HG02759 (cell line): ENCODE measurements around the gene TRIM24.

Source experiments
- ATAC-seq: cut with Tn5 transposase; IDR thresholded peaks from one replicate; pipeline ENCODE4 v1.9.1; 2021; ENCODE audit warnings: mild to moderate bottlenecking, moderate library complexity; ENCODE audit not compliant: unreplicated experiment

The TRIM24 gene

GRCh38 chr7:138613630-138614029, 153.6 kb downstream of the TRIM24 start:
- ATAC-seq = no peak

GRCh38 chr7:138616085-138616484, 156.0 kb downstream of the TRIM24 start:
- ATAC-seq = no peak

DNA sequence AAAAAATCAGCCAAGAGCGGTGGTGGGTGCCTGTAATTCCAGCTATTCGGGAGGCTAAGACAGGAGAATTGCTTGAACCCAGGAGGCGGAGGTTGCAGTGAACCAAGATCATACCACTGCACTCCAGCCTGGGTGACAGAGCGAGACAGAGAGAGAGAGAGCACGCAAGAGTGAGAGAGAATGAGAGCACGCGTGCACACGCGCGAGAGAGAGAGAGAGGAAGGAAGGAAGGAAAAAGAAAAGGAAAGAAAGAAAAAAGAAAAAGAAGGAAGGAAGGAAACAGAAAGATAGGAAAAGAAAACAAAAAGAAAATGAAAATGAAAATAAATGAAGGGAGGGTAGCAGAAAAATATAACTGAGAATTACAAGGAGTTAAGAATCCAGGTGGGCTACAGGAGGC, 158.4 kb downstream of the TRIM24 start:
- no peak for ATAC-seq

- ATAC-seq = no peak
Observed at GRCh38 chr7:138618933-138619332, 158.9 kb downstream of the TRIM24 start.

DNA sequence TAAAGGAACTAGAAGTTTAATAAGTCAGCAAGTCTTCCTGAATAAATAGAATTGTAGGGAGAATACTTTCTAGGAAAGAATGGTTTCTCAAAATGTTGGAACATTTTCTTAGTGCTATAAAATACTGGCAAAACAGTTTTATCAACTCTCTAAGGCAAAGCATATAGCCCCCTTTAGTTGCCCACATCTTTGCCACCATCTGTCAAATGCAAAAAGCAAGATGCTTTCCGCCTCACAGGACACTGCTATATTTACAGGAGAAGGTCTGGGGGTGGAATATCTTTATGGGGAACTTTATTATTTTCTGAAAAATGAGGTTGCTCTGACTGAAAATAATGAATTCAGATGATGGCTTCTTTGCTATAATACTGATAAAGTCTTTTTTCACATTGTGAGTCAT, 162.8 kb downstream of the TRIM24 start:
- ATAC-seq = no peak

- ATAC-seq = no peak
Observed at GRCh38 chr7:138625084-138625848, 165.2 kb downstream of the TRIM24 start.

- ATAC-seq = no peak
Observed at GRCh38 chr7:138625849-138626230, 165.8 kb downstream of the TRIM24 start.

DNA sequence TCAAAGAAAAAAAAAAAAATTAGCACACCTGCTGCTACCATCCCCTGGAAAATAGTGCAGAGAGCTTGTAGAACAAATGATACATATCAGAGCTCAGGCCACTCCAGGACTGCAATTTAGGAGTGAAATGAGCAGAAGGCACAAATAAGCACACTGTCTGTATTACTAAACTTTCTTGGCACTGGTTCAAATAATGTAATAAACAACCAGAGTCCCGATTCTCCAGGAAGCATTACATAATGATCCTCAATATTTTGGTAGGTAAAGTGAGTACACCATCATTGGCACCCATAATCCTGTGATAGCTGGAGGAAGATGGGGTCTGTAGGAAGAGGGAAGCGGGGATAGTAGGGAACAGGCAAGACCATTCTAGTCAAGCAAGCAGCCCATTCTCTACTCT, 166.8 kb downstream of the TRIM24 start:
- ATAC-seq = no peak

DNA sequence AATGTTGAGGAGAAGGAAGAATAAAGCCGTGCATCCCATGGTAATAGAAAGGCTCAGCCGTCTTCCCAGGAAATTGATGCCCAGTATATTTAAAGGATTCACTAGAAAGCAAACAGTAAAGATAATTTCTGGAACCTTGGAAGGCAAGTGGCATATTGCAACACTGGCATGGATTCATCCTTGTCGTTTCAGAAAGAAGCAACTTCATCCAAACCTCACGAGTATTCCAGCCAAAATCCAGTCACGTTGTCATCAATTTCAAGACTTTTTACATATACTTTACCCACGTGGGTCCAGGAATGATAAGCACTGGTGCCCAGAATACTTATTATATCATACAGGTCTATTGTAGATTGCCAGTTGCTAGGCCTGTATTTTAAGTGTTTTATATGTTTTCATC, 167.3 kb downstream of the TRIM24 start:
- ATAC-seq = no peak

- no peak for ATAC-seq
Observed at GRCh38 chr7:138630059-138630610, 170.1 kb downstream of the TRIM24 start.

DNA sequence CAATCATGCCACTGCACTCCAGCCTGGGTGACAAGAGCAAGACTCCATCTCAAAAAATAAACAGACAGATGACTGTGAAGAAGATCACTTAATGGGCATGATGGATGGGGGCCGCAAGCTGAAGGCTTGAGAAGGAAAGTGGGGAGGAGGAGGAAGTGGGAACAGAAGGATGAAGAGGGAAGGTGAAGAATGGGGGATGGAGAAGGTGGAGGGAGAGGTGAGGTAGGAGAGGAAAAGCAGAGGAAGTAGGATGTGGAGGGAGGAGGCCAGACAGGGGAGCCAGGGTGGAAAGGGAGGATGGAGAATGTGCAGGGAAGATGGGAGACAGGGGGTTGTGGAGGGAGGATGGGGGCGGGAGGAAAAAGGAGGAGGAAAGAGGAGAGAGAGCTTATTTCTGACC, 172.3 kb downstream of the TRIM24 start:
- no peak for ATAC-seq

DNA sequence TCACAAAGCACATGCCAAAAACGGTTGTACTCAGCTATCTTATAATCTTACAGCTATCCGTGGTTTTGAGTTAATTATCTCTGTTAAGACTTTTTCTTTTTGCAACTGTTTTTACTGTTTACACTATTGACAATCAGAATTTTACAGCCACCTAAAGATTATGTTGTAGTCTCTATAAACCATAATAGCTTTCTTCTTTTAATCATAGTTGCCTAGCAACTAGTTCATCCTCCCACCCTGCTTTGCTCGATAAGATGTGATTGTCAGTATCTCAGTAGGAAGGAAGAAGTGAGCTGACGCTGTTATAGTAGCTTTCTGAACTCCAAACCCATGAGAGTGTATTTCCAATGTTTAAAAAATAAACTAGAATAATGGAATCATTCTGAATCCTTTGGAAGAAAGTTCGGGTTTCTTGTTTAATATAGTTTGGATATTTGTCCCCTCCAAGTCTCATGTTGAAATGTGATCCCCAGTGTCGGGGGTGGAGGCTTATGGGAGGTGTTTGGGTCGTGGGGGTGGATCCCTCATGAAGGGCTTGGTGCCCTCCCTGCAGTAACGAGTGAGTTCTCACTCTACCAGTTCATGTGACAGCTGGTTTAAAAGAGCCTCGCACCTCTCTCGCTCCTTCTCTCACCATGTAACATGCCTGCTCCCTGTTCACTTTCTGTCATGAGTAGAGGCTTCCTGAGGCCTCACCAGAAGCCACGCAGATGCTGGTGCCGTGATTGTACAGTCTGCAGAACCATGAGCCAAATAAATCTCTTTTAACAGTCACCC, 173.0 kb downstream of the TRIM24 start:
- no peak for ATAC-seq
